Skeletal muscle cell (primary cell): Measurements from ENCODE around the gene FAM50B.
A peak's percentile ranks its signal among the peaks of the same experiment; 100 is the strongest.

Source experiments
- DNase-seq: peaks from one replicate; pipeline ENCODE4 v3.0.0-alpha.2; 2010; ENCODE audit warnings: low read depth
- H3K4me3 ChIP-seq: 2 replicates; pipeline ENCODE4 v1.5.1; 2011; ENCODE audit warnings: low read depth, mild to moderate bottlenecking, control low read depth, low read length, moderate library complexity

Gene FAM50B

GRCh38 chr6:3848925-3849605 is at the start of gene FAM50B:
Gene FAM50B (plus strand): TSS chr6:3849373. CDS start chr6:3849812, 439 bp downstream.
- H3K4me3 ChIP-seq, result peak within 1 kb of the TSS; percentile 49
- peak; percentile 37 for DNase-seq

- no peak for DNase-seq
These were observed 49.5 kb upstream of the FAM50B start for GRCh38 chr6:3799719-3800118.

GRCh38 chr6:3800850-3801591 is 48.2 kb upstream of the FAM50B start:
- no peak for DNase-seq
- H3K4me3 ChIP-seq, result no peak overlapping the region

More at GRCh38 chr6:3799719-3800118, 49.5 kb upstream of the FAM50B start:
- no peak overlapping the region for H3K4me3 ChIP-seq

GRCh38 chr6:3801960-3802359 is 47.2 kb upstream of the FAM50B start:
- no peak overlapping the region for H3K4me3 ChIP-seq
- DNase-seq, result no peak

- H3K4me3 ChIP-seq, result no peak overlapping the region
- peak; percentile 77 for DNase-seq
These were observed 45.3 kb upstream of the FAM50B start for GRCh38 chr6:3803627-3804468.

- no peak for DNase-seq
- H3K4me3 ChIP-seq, result no peak overlapping the region
These were observed 44.2 kb upstream of the FAM50B start for GRCh38 chr6:3804964-3805363.

- H3K4me3 ChIP-seq, result no peak overlapping the region
- no peak for DNase-seq
These were observed 43.6 kb upstream of the FAM50B start for GRCh38 chr6:3805448-3806123.

- no peak overlapping the region for H3K4me3 ChIP-seq
- DNase-seq, result no peak
These were observed 42.8 kb upstream of the FAM50B start for GRCh38 chr6:3806169-3806922.

GRCh38 chr6:3808199-3808598 is 41.0 kb upstream of the FAM50B start:
- no peak for DNase-seq
- no peak overlapping the region for H3K4me3 ChIP-seq

GRCh38 chr6:3808759-3809514 is 40.2 kb upstream of the FAM50B start:
- no peak overlapping the region for H3K4me3 ChIP-seq
- peak; percentile 74 for DNase-seq

GRCh38 chr6:3809515-3809891 is 39.7 kb upstream of the FAM50B start:
- DNase-seq, result no peak

GRCh38 chr6:3809982-3810381 is 39.2 kb upstream of the FAM50B start:
- no peak overlapping the region for H3K4me3 ChIP-seq

More at GRCh38 chr6:3809515-3809891, 39.7 kb upstream of the FAM50B start:
- H3K4me3 ChIP-seq, result no peak overlapping the region

GRCh38 chr6:3811191-3811590 is 38.0 kb upstream of the FAM50B start:
- no peak overlapping the region for H3K4me3 ChIP-seq
- no peak for DNase-seq

More at GRCh38 chr6:3809982-3810381, 39.2 kb upstream of the FAM50B start:
- no peak for DNase-seq

- H3K4me3 ChIP-seq, result no peak overlapping the region
- DNase-seq, result no peak
These were observed 36.6 kb upstream of the FAM50B start for GRCh38 chr6:3812596-3812995.

- DNase-seq, result no peak
These were observed 35.9 kb upstream of the FAM50B start for GRCh38 chr6:3813150-3813780.

GRCh38 chr6:3813918-3814317 is 35.3 kb upstream of the FAM50B start:
- DNase-seq, result no peak

More at GRCh38 chr6:3813150-3813780, 35.9 kb upstream of the FAM50B start:
- no peak overlapping the region for H3K4me3 ChIP-seq

GRCh38 chr6:3814539-3814938 is 34.6 kb upstream of the FAM50B start:
- DNase-seq, result no peak
- no peak overlapping the region for H3K4me3 ChIP-seq

More at GRCh38 chr6:3813918-3814317, 35.3 kb upstream of the FAM50B start:
- H3K4me3 ChIP-seq, result no peak overlapping the region

GRCh38 chr6:3816251-3816650 is 32.9 kb upstream of the FAM50B start:
- no peak overlapping the region for H3K4me3 ChIP-seq
- no peak for DNase-seq
